CD4-positive, alpha-beta memory T cell (primary cell): ENCODE data around the gene NUP62. TPM values are rescaled to one million over a fixed set of nuclear protein-coding genes. Genes with fewer than 3 reads are reported as not detected.
"Not testable (repeated sequence)": the region's sequence is repeated elsewhere in the genome, so short reads cannot be mapped to it uniquely, and the experiment has no call there.

Experiments
- CTCF ChIA-PET: fragments of 350-600 bp; sonication (Branson Sonifier 250); formaldehyde crosslinking; loops from one replicate; lab custom pipeline; 2021; ENCODE audit warnings: inconsistent platforms; ENCODE audit not compliant: partially characterized antibody; lab: Charles Lee
- POLR2A ChIA-PET: fragments of 350-600 bp; sonication (Branson Sonifier 250); formaldehyde crosslinking; loops from one replicate; lab custom pipeline; 2021; ENCODE audit not compliant: partially characterized antibody; lab: Charles Lee
- DNase-seq, 5 donors: peaks; one replicate each; pipeline versions ENCODE4 v3.0.0 to v3.0.0-alpha.2; 2020 to 2022; ENCODE audit warnings: mixed read lengths in 1 of 5
- H3K27ac ChIP-seq: one replicate; pipeline ENCODE4 v1.7.0; 2013; ENCODE audit warnings: low read depth, low read length
- H3K27me3 ChIP-seq: 2 replicates; pipeline ENCODE4 v1.7.0; 2013; ENCODE audit warnings: mild to moderate bottlenecking, low read length, moderate library complexity; ENCODE audit not compliant: insufficient read depth
- H3K36me3 ChIP-seq: 2 replicates; pipeline ENCODE4 v1.7.0; 2013; ENCODE audit warnings: mild to moderate bottlenecking, low read length, moderate library complexity; ENCODE audit not compliant: insufficient read depth
- H3K4me1 ChIP-seq: 2 replicates; pipeline ENCODE4 v1.7.0; 2013; ENCODE audit warnings: mild to moderate bottlenecking, low read length, moderate library complexity; ENCODE audit not compliant: insufficient read depth
- H3K4me3 ChIP-seq, 2 donors: one replicate each; pipeline ENCODE4 v1.7.0; 2013; ENCODE audit warnings: low read length in 2 of 2, mild to moderate bottlenecking in 1 of 2
- H3K9me3 ChIP-seq, 2 donors: one replicate each; pipeline ENCODE4 v1.7.0; 2013; ENCODE audit warnings: low read length in 2 of 2, control low read depth in 1 of 2; ENCODE audit not compliant: control insufficient read depth in 1 of 2
- H3K27ac Mint-ChIP-seq, 7 donors: one replicate each; pipeline ENCODE4 v1.8.0; 2020 to 2021; ENCODE audit warnings: mixed read lengths in 7 of 7, mild to moderate bottlenecking in 6 of 7, inconsistent platforms in 3 of 7, moderate library complexity in 3 of 7
- H3K27me3 Mint-ChIP-seq, 2 donors: one replicate each; pipeline ENCODE4 v1.8.0; 2020 to 2021; ENCODE audit warnings: mixed read lengths in 2 of 2
- H3K36me3 Mint-ChIP-seq, 2 donors: one replicate each; pipeline ENCODE4 v1.8.0; 2020 to 2021; ENCODE audit warnings: mixed read lengths in 2 of 2, inconsistent platforms in 1 of 2, mild to moderate bottlenecking in 1 of 2
- H3K4me1 Mint-ChIP-seq, 4 donors: one replicate each; pipeline ENCODE4 v1.8.0; 2020 to 2021; ENCODE audit warnings: mixed read lengths in 4 of 4, mild to moderate bottlenecking in 1 of 4
- H3K4me3 Mint-ChIP-seq, 8 donors: one replicate each; pipeline ENCODE4 v1.8.0; 2020 to 2021; ENCODE audit warnings: mixed read lengths in 8 of 8, mild to moderate bottlenecking in 7 of 8, moderate library complexity in 6 of 8, inconsistent platforms in 3 of 8
- H3K9me3 Mint-ChIP-seq, 8 donors: one replicate each; pipeline ENCODE4 v1.8.0; 2020 to 2021; ENCODE audit warnings: mixed read lengths in 8 of 8, mild to moderate bottlenecking in 5 of 8, inconsistent platforms in 3 of 8, moderate library complexity in 1 of 8
- intact Hi-C: fragments of 100-400 bp; cut with micrococcal nuclease; formaldehyde crosslinking; loops from one replicate; pipeline ENCODE4 v1.15.1; 2023
- polyA plus RNA-seq, 2 donors: library from polyadenylated mRNA; unstranded; fragments of 300-500 nt; fragmentation: Illumina TruSeq; gene quantifications; one replicate each; pipeline ENCODE4 v1.2.3, GENCODE V29; 2021
- total RNA-seq, 2 experiments: library from RNA; stranded (reverse); gene quantifications; one replicate each; pipeline ENCODE4 v1.2.3, GENCODE V29; 2021

Gene NUP62
- total and polyA plus RNA-seq, 4 experiments from 2014 or later, result 43.3 to 71.0 (median 66.7) TPM

DNA sequence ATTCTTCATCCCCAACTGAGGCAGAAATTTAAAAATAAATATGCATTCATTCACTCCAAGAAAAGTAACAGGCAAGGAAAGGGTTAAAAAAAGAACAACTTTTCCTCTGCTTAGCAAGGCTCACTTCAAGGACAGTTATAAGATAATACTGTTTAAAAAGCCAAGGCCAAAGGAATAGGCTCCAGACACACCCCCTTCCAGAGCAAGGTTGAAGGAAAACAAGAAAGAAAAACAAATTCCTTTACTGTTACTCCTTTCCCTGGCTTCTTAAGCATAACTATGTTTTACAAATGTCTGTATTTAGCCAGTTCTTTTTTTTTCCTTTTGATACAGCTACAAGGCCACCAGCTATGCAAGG is 23.2 kb upstream of the NUP62 start:
- H3K4me1 Mint-ChIP-seq, result no peaks in the 10 kb centered on the region
- Histone ChIP-seq H3K4me3 (no peak overlapping the region), H3K27ac (no peak overlapping the region), H3K27me3 (no peaks in the 10 kb centered on the region), H3K9me3 (no peaks in the 10 kb centered on the region), H3K36me3 (no peaks in the 10 kb centered on the region), H3K4me1 (no peaks in the 10 kb centered on the region)
- no peak for DNase-seq
- H3K36me3 Mint-ChIP-seq, result no peaks in the 10 kb centered on the region
- H3K27ac Mint-ChIP-seq, result no peak overlapping the region
- peaks cover 5 to 15% of the 10 kb centered on the region in 2 donors for H3K27me3 Mint-ChIP-seq
- H3K4me3 Mint-ChIP-seq, result no peak overlapping the region
- intact Hi-C loops, result no loop called here
- ChIA-PET POLR2A (no interaction called here), CTCF (no interaction called here)
- H3K9me3 Mint-ChIP-seq, result peaks cover 0 to 2% (median 0%) of the 10 kb centered on the region in 8 donors

DNA sequence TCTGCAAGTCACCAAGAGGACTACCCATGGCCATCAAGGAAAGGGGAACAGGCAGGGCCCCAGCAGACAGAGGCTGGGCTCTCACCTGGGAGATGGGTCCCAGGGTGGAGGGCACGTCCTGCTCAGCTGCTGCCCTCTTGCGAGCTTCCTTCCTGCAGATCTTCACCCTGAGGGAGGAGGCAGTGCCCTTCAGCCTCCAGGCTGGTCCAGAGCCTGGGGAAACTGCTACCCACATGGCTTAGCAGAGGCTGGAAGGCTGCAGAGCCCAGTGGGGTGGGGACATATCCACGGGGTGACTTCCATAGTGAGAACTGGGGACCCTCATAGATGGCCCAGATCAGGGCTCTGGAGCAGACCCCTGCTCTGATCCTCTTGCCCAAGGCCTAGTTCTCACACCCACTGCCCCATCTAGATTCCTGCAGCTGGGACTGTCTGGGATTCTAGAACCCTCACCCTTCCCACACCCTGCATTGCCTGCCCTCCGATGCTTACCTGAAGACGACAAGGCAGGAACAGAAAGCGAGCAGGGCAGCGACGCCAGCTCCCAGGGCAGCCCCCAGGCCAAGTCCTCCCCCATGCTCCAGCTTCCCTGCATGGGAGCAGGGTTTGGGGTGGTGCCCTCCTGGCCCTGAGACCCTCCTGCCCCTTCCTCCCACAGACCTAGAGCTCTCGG is 22.6 kb upstream of the NUP62 start:
- DNase-seq, result no peak
- intact Hi-C loops, result no loop called here
- CTCF ChIA-PET, result no interaction called here
- Histone ChIP-seq H3K27me3 (no peaks in the 10 kb centered on the region), H3K4me1 (no peaks in the 10 kb centered on the region), H3K4me3 (no peak overlapping the region), H3K27ac (no peak overlapping the region), H3K9me3 (no peaks in the 10 kb centered on the region), H3K36me3 (no peaks in the 10 kb centered on the region)
- Mint-ChIP-seq H3K4me3 (no peak overlapping the region), H3K27ac (peak overlapping the region in 1 of 7 donors; percentile 35), H3K4me1 (no peaks in the 10 kb centered on the region), H3K27me3 (peaks cover 5 to 15% of the 10 kb centered on the region in 2 donors), H3K36me3 (no peaks in the 10 kb centered on the region), H3K9me3 (peaks cover 0 to 2% (median 0%) of the 10 kb centered on the region in 8 donors)
- POLR2A ChIA-PET, result no interaction called here

DNA sequence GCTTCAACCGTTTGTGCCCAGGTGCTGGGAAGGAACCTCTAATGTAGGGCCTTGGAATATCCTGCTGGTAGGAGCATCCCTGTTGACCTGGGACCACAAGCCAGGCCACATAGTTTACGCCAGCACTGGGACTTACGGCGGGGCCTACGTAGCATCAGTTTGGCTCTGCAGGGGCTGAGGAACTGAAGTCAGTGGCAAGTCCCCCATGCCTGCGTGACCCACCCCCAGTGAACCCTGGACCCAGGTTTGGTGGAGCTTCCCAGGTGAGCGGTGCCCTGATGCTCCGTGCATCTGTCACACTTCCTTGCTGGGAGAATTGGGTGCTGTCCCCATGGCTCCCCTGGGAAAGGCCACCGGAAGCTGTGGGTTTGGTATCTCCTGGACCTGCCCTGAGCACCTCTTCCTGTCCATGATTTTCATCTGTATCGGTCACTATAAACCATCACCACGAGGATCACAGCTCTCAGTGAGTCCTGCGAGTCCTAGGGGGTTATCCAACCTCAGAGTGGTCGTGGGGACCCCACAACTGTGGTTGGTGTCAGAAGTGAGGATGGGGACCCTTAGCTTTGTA is 21.7 kb upstream of the NUP62 start:
- no peaks in the 10 kb centered on the region for H3K36me3 ChIP-seq
- H3K4me3 ChIP-seq, result no peak overlapping the region
- Mint-ChIP-seq H3K27ac (no peak overlapping the region), H3K4me1 (no peaks in the 10 kb centered on the region), H3K27me3 (peaks cover 8 to 20% of the 10 kb centered on the region in 2 donors), H3K4me3 (no peak overlapping the region), H3K9me3 (peaks cover 0 to 4% (median 0%) of the 10 kb centered on the region in 8 donors), H3K36me3 (no peaks in the 10 kb centered on the region)
- POLR2A ChIA-PET, result no interaction called here
- H3K4me1 ChIP-seq, result no peaks in the 10 kb centered on the region
- intact Hi-C loops, result no loop called here
- no peak overlapping the region for H3K27ac ChIP-seq
- CTCF ChIA-PET, result interaction anchor here (0.6 to 1.1 kb wide), 2 partner anchors 15 to 34 kb away, joined by 3 read pairs; no protein-coding TSS in a partner anchor
- no peak for DNase-seq
- H3K27me3 ChIP-seq, result no peaks in the 10 kb centered on the region
- H3K9me3 ChIP-seq, result no peaks in the 10 kb centered on the region

DNA sequence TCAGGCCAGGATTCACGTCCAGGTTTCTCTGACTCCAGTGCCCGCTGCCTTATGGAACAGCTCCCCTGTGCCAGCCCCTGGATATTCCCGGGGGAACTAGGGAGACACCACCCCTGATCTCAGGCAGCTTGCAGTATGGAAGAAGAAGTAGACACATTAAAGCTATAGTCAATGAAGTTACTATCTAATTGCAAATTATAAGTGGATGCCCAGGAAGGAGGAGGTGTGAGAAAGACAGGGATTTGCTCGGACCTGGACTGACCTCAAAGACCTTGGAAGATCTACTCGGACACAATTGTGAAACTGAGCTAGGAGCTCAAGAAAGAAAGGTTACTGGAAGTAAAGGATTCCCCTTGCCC is 21.3 kb upstream of the NUP62 start:
- DNase-seq, result no peak
- H3K9me3 ChIP-seq, result no peaks in the 10 kb centered on the region
- POLR2A ChIA-PET, result no interaction called here
- H3K27me3 Mint-ChIP-seq, result peaks cover 9 to 22% of the 10 kb centered on the region in 2 donors
- H3K4me3 ChIP-seq, result no peak overlapping the region
- H3K4me1 Mint-ChIP-seq, result no peaks in the 10 kb centered on the region
- H3K4me3 Mint-ChIP-seq, result no peak overlapping the region
- H3K27ac Mint-ChIP-seq, result no peak overlapping the region
- no peaks in the 10 kb centered on the region for H3K27me3 ChIP-seq
- CTCF ChIA-PET, result interaction anchor here (0.6 to 1.1 kb wide), 2 partner anchors 15 to 34 kb away, joined by 3 read pairs; no protein-coding TSS in a partner anchor
- peaks cover 0 to 5% (median 0%) of the 10 kb centered on the region in 8 donors for H3K9me3 Mint-ChIP-seq
- no peaks in the 10 kb centered on the region for H3K36me3 ChIP-seq
- intact Hi-C loops, result no loop called here
- H3K4me1 ChIP-seq, result no peaks in the 10 kb centered on the region
- H3K27ac ChIP-seq, result no peak overlapping the region
- H3K36me3 Mint-ChIP-seq, result no peaks in the 10 kb centered on the region

DNA sequence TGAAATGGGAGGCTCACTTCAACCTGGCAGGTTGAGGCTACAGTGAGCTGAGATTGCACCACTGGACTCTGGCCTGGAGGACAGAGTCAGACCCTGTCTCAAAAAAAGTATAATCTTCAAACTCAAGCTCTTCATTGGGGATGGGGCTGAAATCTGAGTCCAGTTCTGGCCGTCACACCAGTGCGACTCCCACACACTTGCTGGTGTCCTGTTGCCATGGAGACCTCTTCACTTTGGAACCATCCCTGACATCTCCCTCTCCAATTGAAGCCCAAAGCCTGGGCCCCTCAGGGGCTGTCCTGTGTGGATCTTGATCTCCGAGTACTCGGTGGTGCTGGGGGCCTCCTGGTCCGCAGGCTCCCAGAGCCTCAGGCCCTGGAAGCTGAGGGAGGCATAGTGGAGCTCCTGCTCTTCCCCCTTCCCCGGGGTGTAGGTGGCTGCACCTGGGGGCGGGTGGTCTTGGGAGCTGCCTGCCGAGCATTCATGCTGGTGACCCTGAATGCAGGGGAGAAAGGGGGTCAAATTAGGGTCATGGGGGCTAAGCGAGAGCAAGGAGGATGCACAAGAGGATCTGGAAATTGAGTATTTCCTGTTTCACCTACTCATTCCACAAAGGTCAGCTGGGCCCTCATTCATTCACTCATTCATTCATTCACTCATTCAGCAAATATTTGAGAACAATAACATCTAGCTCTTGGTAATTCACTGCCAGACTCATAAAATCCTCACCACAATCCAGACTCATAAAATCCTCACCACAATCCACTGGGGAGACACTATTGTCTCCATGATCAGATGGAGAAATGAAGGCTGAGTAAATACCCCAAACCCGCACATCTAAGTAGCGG is 20.7 kb upstream of the NUP62 start:
- no peaks in the 10 kb centered on the region for H3K36me3 ChIP-seq
- Mint-ChIP-seq H3K4me3 (no peak overlapping the region), H3K36me3 (no peaks in the 10 kb centered on the region), H3K9me3 (peaks cover 0 to 4% (median 0%) of the 10 kb centered on the region in 8 donors), H3K27me3 (peaks cover 10 to 25% of the 10 kb centered on the region in 2 donors), H3K4me1 (no peaks in the 10 kb centered on the region), H3K27ac (no peak overlapping the region)
- no peak overlapping the region for H3K4me3 ChIP-seq
- POLR2A ChIA-PET, result no interaction called here
- CTCF ChIA-PET, result interaction anchor here (1.1 to 1.4 kb wide), 2 partner anchors 12 to 35 kb away, joined by 3 to 4 read pairs; no protein-coding TSS in a partner anchor
- H3K27ac ChIP-seq, result no peak overlapping the region
- DNase-seq, result no peak
- intact Hi-C loops, result no loop called here
- H3K4me1 ChIP-seq, result no peaks in the 10 kb centered on the region
- H3K9me3 ChIP-seq, result no peaks in the 10 kb centered on the region
- H3K27me3 ChIP-seq, result no peaks in the 10 kb centered on the region

DNA sequence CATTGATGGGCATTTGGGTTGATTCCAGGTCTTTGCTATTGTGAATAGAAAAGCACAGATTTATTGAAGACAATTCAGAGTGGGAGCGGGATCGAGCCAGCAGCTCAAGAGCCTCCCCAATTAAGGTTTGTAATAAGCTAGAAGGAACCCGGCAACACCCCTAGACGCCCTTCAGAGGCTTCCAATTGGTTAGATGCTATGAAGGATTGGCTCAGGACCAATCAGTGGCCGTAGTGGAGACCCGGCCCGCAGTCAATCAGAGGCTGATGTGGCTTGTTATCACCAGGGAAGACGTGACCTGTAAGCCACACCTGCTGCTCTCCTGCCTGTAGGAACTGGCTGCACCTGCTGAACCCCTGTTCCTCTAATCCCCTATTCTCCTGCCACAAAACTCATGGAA is 17.1 kb upstream of the NUP62 start:
- Mint-ChIP-seq H3K9me3 (peaks cover 0 to 3% (median 0%) of the 10 kb centered on the region in 8 donors), H3K27ac (no peak overlapping the region), H3K4me3 (no peak overlapping the region), H3K36me3 (no peaks in the 10 kb centered on the region), H3K27me3 (peaks cover 18 to 22% of the 10 kb centered on the region in 2 donors), H3K4me1 (no peaks in the 10 kb centered on the region)
- H3K9me3 ChIP-seq, result no peaks in the 10 kb centered on the region
- no peaks in the 10 kb centered on the region for H3K36me3 ChIP-seq
- H3K4me1 ChIP-seq, result no peaks in the 10 kb centered on the region
- H3K4me3 ChIP-seq, result no peak overlapping the region
- ChIA-PET POLR2A (no interaction called here), CTCF (no interaction called here)
- H3K27ac ChIP-seq, result no peak overlapping the region
- no peaks in the 10 kb centered on the region for H3K27me3 ChIP-seq
- intact Hi-C loops, result no loop called here
- DNase-seq, result no peak

DNA sequence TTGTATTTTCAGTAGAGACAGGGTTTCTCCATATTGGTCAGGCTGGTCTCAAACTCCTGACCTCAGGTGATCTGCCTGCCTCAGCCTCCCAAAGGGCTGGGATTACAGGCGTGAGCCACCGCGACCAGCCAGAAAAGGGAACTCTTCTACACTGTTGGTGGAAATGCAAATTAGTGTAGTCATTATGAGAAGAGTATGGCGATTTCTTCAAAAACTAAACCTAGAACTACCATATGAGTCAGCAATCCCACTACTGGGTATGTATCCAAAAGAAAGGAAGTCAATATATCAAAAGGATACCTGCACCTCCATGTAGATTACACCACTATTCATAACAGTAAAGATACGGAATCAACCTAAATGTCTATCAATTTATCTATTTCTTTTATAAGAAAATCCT is 15.3 kb upstream of the NUP62 start:
- CTCF ChIA-PET, H3K4me1 Mint-ChIP-seq, intact Hi-C loops, H3K27me3 ChIP-seq, H3K36me3 Mint-ChIP-seq, POLR2A ChIA-PET, H3K9me3 Mint-ChIP-seq, H3K4me1 ChIP-seq, H3K4me3 ChIP-seq, H3K27ac ChIP-seq, H3K9me3 ChIP-seq, H3K4me3 Mint-ChIP-seq, DNase-seq, H3K27ac Mint-ChIP-seq, H3K36me3 ChIP-seq: not testable (repeated sequence)
- peaks cover 16 to 22% of the 10 kb centered on the region in 2 donors for H3K27me3 Mint-ChIP-seq
